Osteoblast (primary cell): ENCODE measurements around the gene ADGRL3. TPM values are rescaled to one million over a fixed set of nuclear protein-coding genes. Genes with fewer than 3 reads are reported as not detected.

Source experiments
- DNase-seq: peaks from one replicate; pipeline ENCODE4 v3.0.0; 2011; ENCODE audit warnings: low spot score, mixed read lengths; ENCODE audit not compliant: insufficient read length; ENCODE audit errors: missing footprints
- H2AFZ ChIP-seq: 2 replicates; pipeline ENCODE4 v1.6.0; 2011; ENCODE audit warnings: mild to moderate bottlenecking, low read length
- H3K27ac ChIP-seq: 2 replicates; pipeline ENCODE4 v1.5.1; 2011; ENCODE audit warnings: mild to moderate bottlenecking, low read depth, low read length, moderate library complexity
- H3K27me3 ChIP-seq: 2 replicates; pipeline ENCODE4 v1.6.0; 2012; ENCODE audit warnings: mild to moderate bottlenecking, control low read depth, inconsistent platforms, low read length, moderate library complexity; ENCODE audit not compliant: insufficient read depth
- H3K36me3 ChIP-seq: 2 replicates; pipeline ENCODE4 v1.5.1; 2011; ENCODE audit warnings: mild to moderate bottlenecking, low read length, control low read depth, moderate library complexity; ENCODE audit not compliant: insufficient read depth
- H3K4me1 ChIP-seq: 2 replicates; pipeline ENCODE4 v1.5.1; 2011; ENCODE audit warnings: mild to moderate bottlenecking, low read length, control low read depth, moderate library complexity; ENCODE audit not compliant: insufficient read depth
- H3K4me2 ChIP-seq: 2 replicates; pipeline ENCODE4 v1.6.0; 2011; ENCODE audit warnings: mild to moderate bottlenecking, low read length; ENCODE audit not compliant: insufficient read depth
- H3K4me3 ChIP-seq: fragments of 200-600 bp; sonication (generic); 3 replicates; pipeline ENCODE4 v1.5.1; 2012; ENCODE audit warnings: mild to moderate bottlenecking, low read length, inconsistent platforms; ENCODE audit not compliant: insufficient read depth
- H3K79me2 ChIP-seq: 2 replicates; pipeline ENCODE4 v1.6.0; 2012; ENCODE audit warnings: mild to moderate bottlenecking, low read length, control low read depth, inconsistent platforms; ENCODE audit not compliant: insufficient read depth
- H3K9me3 ChIP-seq: 2 replicates; pipeline ENCODE4 v1.5.1; 2011; ENCODE audit warnings: low read depth, low read length, control low read depth
- H4K20me1 ChIP-seq: 2 replicates; pipeline ENCODE4 v1.6.0; 2012; ENCODE audit warnings: mild to moderate bottlenecking, low read length, control low read depth; ENCODE audit not compliant: insufficient read depth
- CTCF ChIP-seq: IDR thresholded peaks from 2 replicates; pipeline ENCODE4 v1.5.1; 2011; ENCODE audit warnings: mild to moderate bottlenecking, low read depth, low read length, moderate library complexity; ENCODE audit errors: extremely low read depth
- total RNA-seq: library from RNA; depleted of rRNA; stranded (reverse); fragments of >200 nt; gene quantifications from 2 replicates; pipeline ENCODE4 v1.2.3, GENCODE V29; 2012

Gene ADGRL3
- total RNA-seq, 1 donor = not detected

GRCh38 chr4:61276029-61276428 lies 75.9 kb downstream of the ADGRL3 start:
- no peak for DNase-seq
- H3K4me2 ChIP-seq = no peak overlapping the region
- H3K9me3 ChIP-seq = no peaks in the 10 kb centered on the region
- H3K79me2 ChIP-seq = no peaks in the 10 kb centered on the region
- no peak overlapping the region for H2AFZ ChIP-seq
- H3K4me3 ChIP-seq = no peak overlapping the region
- no peak overlapping the region for H3K27ac ChIP-seq
- no peaks in the 10 kb centered on the region for H3K27me3 ChIP-seq
- no peak for TF ChIP-seq CTCF
- H3K4me1 ChIP-seq = no peaks in the 10 kb centered on the region
- no peaks in the 10 kb centered on the region for H4K20me1 ChIP-seq
- no peaks in the 10 kb centered on the region for H3K36me3 ChIP-seq

GRCh38 chr4:61277785-61278760 lies 77.9 kb downstream of the ADGRL3 start:
- Histone ChIP-seq H3K4me2 (no peak overlapping the region), H3K36me3 (no peaks in the 10 kb centered on the region), H3K9me3 (no peaks in the 10 kb centered on the region), H3K27me3 (no peaks in the 10 kb centered on the region), H3K4me1 (no peaks in the 10 kb centered on the region), H3K4me3 (no peak overlapping the region), H4K20me1 (no peaks in the 10 kb centered on the region), H3K27ac (no peak overlapping the region), H3K79me2 (no peaks in the 10 kb centered on the region), H2AFZ (no peak overlapping the region)
- no peak for DNase-seq
- no peak for TF ChIP-seq CTCF

- Histone ChIP-seq H3K79me2 (no peaks in the 10 kb centered on the region), H3K36me3 (no peaks in the 10 kb centered on the region), H3K9me3 (no peaks in the 10 kb centered on the region), H3K27me3 (no peaks in the 10 kb centered on the region), H4K20me1 (no peaks in the 10 kb centered on the region), H3K27ac (no peak overlapping the region), H3K4me2 (no peak overlapping the region), H3K4me1 (no peaks in the 10 kb centered on the region), H3K4me3 (no peak overlapping the region), H2AFZ (no peak overlapping the region)
- TF ChIP-seq CTCF = no peak
- DNase-seq = no peak
Measured at GRCh38 chr4:61292322-61292721, 92.2 kb downstream of the ADGRL3 start.

- no peak overlapping the region for H2AFZ ChIP-seq
- no peak for DNase-seq
- no peaks in the 10 kb centered on the region for H3K9me3 ChIP-seq
- no peaks in the 10 kb centered on the region for H3K4me1 ChIP-seq
- H3K27ac ChIP-seq = no peak overlapping the region
- H4K20me1 ChIP-seq = no peaks in the 10 kb centered on the region
- no peaks in the 10 kb centered on the region for H3K27me3 ChIP-seq
- H3K4me3 ChIP-seq = no peak overlapping the region
- no peaks in the 10 kb centered on the region for H3K36me3 ChIP-seq
- H3K79me2 ChIP-seq = no peaks in the 10 kb centered on the region
- H3K4me2 ChIP-seq = no peak overlapping the region
- TF ChIP-seq CTCF = no peak
Measured at GRCh38 chr4:61293707-61294400, 93.7 kb downstream of the ADGRL3 start.
